ENCODE data around the gene DOLPP1.

The DOLPP1 gene

GRCh38 chr9:129058965-129059795, 21.7 kb upstream of the DOLPP1 start:
- peak in 1 of 2 experiments; percentile 30 for DNase-seq (ENCODE audit: low read depth in 1 of 2, low spot score in 1 of 2)
- Histone ChIP-seq H3K27ac (replicated peaks) (no peak overlapping the region), H3K27me3 (ENCODE audit: insufficient read depth, poor library complexity, severe bottlenecking) (no peaks in the 10 kb centered on the region), H3K4me3 (replicated peaks; ENCODE audit: insufficient read depth, low read length) (no peak overlapping the region)
- TF ChIP-seq REST (IDR thresholded peaks at IDR 0.05; ENCODE audit: insufficient replicate concordance, low read depth) (no peak), SPI1 (IDR thresholded peaks at IDR 0.05; ENCODE audit: borderline replicate concordance, low read depth) (no peak), POLR2AphosphoS5 (IDR thresholded peaks at IDR 0.05; ENCODE audit: low read depth) (no peak), GABPA (IDR thresholded peaks at IDR 0.05; ENCODE audit: low read depth) (no peak)
- TF ChIP-seq, protein P1, sequence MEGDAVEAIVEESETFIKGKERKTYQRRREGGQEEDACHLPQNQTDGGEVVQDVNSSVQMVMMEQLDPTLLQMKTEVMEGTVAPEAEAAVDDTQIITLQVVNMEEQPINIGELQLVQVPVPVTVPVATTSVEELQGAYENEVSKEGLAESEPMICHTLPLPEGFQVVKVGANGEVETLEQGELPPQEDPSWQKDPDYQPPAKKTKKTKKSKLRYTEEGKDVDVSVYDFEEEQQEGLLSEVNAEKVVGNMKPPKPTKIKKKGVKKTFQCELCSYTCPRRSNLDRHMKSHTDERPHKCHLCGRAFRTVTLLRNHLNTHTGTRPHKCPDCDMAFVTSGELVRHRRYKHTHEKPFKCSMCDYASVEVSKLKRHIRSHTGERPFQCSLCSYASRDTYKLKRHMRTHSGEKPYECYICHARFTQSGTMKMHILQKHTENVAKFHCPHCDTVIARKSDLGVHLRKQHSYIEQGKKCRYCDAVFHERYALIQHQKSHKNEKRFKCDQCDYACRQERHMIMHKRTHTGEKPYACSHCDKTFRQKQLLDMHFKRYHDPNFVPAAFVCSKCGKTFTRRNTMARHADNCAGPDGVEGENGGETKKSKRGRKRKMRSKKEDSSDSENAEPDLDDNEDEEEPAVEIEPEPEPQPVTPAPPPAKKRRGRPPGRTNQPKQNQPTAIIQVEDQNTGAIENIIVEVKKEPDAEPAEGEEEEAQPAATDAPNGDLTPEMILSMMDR (IDR thresholded peaks at IDR 0.05; ENCODE audit: insufficient read depth, low read length), result no peak

- Histone ChIP-seq H3K4me3 (replicated peaks; ENCODE audit: insufficient read depth, low read length) (no peak overlapping the region), H3K27ac (replicated peaks) (no peak overlapping the region), H3K27me3 (ENCODE audit: insufficient read depth, poor library complexity, severe bottlenecking) (no peaks in the 10 kb centered on the region)
- TF ChIP-seq SPI1 (IDR thresholded peaks at IDR 0.05; ENCODE audit: borderline replicate concordance, low read depth) (no peak), REST (IDR thresholded peaks at IDR 0.05; ENCODE audit: insufficient replicate concordance, low read depth) (no peak), POLR2AphosphoS5 (IDR thresholded peaks at IDR 0.05; ENCODE audit: low read depth) (no peak), GABPA (IDR thresholded peaks at IDR 0.05; ENCODE audit: low read depth) (no peak)
- TF ChIP-seq, protein P1 (IDR thresholded peaks at IDR 0.05; ENCODE audit: insufficient read depth, low read length), result no peak
- DNase-seq (ENCODE audit: low read depth in 1 of 2, low spot score in 1 of 2), result no peak
Observed at GRCh38 chr9:129059796-129060785, 20.8 kb upstream of the DOLPP1 start.

GRCh38 chr9:129060991-129061390, 19.9 kb upstream of the DOLPP1 start:
- H3K27ac ChIP-seq (replicated peaks), result no peak overlapping the region
- no peak overlapping the region for H3K4me3 ChIP-seq (replicated peaks; ENCODE audit: insufficient read depth, low read length)
- no peak for TF ChIP-seq REST (IDR thresholded peaks at IDR 0.05; ENCODE audit: insufficient replicate concordance, low read depth)
- no peak for DNase-seq (ENCODE audit: low read depth in 1 of 2, low spot score in 1 of 2)
- no peaks in the 10 kb centered on the region for H3K27me3 ChIP-seq (ENCODE audit: insufficient read depth, poor library complexity, severe bottlenecking)
